ENCODE measurements around the gene SLC2A4RG. TPM values are rescaled to one million over a fixed set of nuclear protein-coding genes. Genes with fewer than 3 reads are reported as not detected.
A peak's percentile ranks its signal among the peaks of the same experiment; 100 is the strongest.

Gene SLC2A4RG
- total and polyA plus RNA-seq, 2 of the 13 experiments (the other 11 are each of a cell fraction or from before 2014, with no cell fraction given), result 91.4 to 95.9 TPM

- TF ChIP-seq ZHX2 (IDR thresholded peaks at IDR 0.05; ENCODE audit: low read depth), result peak; percentile 59; the same call in 1 of the 2 replicates
- TF ChIP-seq ZHX2 (CRISPR knock-in tag; IDR thresholded peaks at IDR 0.05; ENCODE audit: borderline replicate concordance), result no peak
- peak; percentile 63; the same call in 1 of the 2 replicates for TF ChIP-seq ZNF878 (CRISPR knock-in tag; IDR thresholded peaks at IDR 0.05)
- peak; percentile 89 for TF ChIP-seq ZNF784 (CRISPR knock-in tag; IDR thresholded peaks at IDR 0.05; ENCODE audit: borderline replicate concordance)
- TF ChIP-seq CSRNP2 (CRISPR knock-in tag; conservative IDR thresholded peaks at IDR 0.05; ENCODE audit: low read depth), result 0 out of 2 replicates have a peak, but pooled peaks have one; percentile 85
- no peak; the same call in 1 of the 2 replicates for TF ChIP-seq KMT2B (CRISPR knock-in tag; IDR thresholded peaks at IDR 0.05)
- peak; percentile 55 for TF ChIP-seq RBM39 (IDR thresholded peaks at IDR 0.05; ENCODE audit: low read depth, low read length, poor library complexity, severe bottlenecking)
- TF ChIP-seq ZNF792 (CRISPR knock-in tag; IDR thresholded peaks at IDR 0.05), result peak; percentile 57; the same call in 1 of the 2 replicates
- no peak for TF ChIP-seq ZNF18 (CRISPR knock-in tag; IDR thresholded peaks at IDR 0.05; ENCODE audit: insufficient replicate concordance)
- no peak for TF ChIP-seq RELA (CRISPR knock-in tag; IDR thresholded peaks at IDR 0.05)
- peak; percentile 63; the same call in 1 of the 2 replicates for TF ChIP-seq THAP9 (CRISPR knock-in tag; IDR thresholded peaks at IDR 0.05; ENCODE audit: borderline replicate concordance)
- TF ChIP-seq EHMT2 (IDR thresholded peaks at IDR 0.05; ENCODE audit: borderline replicate concordance, low read depth, low read length), result no peak
- peak; percentile 46 for TF ChIP-seq TFDP2 (CRISPR knock-in tag; IDR thresholded peaks at IDR 0.05)
Measured at GRCh38 chr20:63737945-63738686, 1.5 kb upstream of the SLC2A4RG start (continued).

Measured in HepG2 (cell line).